ENCODE measurements around the gene NDRG4. TPM values are rescaled to one million over a fixed set of nuclear protein-coding genes. Genes with fewer than 3 reads are reported as not detected.

The NDRG4 gene
- total and polyA plus RNA-seq, 4 donors: 128 to 593 (median 470) TPM

DNA sequence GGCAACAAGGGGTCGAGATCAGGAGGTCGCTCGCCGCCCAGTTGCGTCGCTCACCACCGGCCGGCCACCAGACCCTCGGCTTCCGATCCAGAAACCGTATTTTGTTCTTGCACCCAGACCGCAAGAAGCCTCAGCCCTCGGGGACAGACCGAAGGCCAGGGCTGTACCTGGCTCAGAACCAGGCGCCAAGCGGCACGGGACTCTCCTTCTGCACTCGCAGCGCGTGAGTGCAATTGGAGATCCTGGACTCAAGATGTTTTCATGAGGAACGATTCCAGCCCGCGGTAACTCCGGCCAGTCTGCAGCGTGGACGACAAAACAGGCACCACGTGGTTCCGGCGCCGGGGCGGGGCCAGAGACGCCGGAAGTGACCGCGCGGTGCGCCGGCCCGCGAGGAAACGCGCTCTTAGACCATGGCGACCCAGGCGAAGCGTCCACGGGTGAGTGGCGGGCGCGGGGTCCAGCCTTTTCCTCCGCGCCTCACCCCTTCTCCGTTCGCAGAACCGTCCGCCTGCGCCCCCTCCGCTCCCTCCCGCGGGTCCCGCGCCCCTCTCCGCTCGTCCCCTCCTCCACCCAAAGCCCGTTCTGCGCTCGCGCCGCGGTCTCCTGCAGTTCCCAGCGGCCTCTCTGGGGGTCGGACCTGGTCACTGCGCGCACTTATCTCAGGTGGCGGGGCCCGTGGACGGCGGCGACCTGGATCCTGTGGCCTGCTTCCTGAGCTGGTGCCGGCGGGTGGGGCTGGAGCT is 15.4 kb downstream of the NDRG4 start, which contains the start of gene SETD6:
SETD6 (plus strand) TSS at position 393 of the 746 bp plus-strand sequence; CDS start at position 414, 21 bp downstream.
- peak within 1 kb of the TSS; percentile 77 for H3K4me3 ChIP-seq (ENCODE audit: low read depth, low read length)
- peak in 5 of 6 donors; percentile 72 to 96 (median 82) for DNase-seq (ENCODE audit: low read depth in 4 of 6, low spot score in 6 of 6)
- peaks cover 25% of the 10 kb centered on the region for H3K4me1 ChIP-seq (ENCODE audit: control insufficient read depth, insufficient read depth, low read length)
- no peaks in the 10 kb centered on the region for H3K9me3 ChIP-seq (ENCODE audit: control insufficient read depth, insufficient read depth, low read length)
- peak within 1 kb of the TSS; percentile 67 for H3K27ac ChIP-seq (ENCODE audit: low read depth, low read length)
- WGBS (ENCODE audit: insufficient coverage): under 1% methylated on average over 80 of the region's 80 CpGs
- H3K36me3 ChIP-seq (ENCODE audit: control insufficient read depth, insufficient read depth, low read length): peaks cover 53% of the 10 kb centered on the region
- H3K27me3 ChIP-seq (ENCODE audit: control insufficient read depth, insufficient read depth, low read length): no peaks in the 10 kb centered on the region

DNA sequence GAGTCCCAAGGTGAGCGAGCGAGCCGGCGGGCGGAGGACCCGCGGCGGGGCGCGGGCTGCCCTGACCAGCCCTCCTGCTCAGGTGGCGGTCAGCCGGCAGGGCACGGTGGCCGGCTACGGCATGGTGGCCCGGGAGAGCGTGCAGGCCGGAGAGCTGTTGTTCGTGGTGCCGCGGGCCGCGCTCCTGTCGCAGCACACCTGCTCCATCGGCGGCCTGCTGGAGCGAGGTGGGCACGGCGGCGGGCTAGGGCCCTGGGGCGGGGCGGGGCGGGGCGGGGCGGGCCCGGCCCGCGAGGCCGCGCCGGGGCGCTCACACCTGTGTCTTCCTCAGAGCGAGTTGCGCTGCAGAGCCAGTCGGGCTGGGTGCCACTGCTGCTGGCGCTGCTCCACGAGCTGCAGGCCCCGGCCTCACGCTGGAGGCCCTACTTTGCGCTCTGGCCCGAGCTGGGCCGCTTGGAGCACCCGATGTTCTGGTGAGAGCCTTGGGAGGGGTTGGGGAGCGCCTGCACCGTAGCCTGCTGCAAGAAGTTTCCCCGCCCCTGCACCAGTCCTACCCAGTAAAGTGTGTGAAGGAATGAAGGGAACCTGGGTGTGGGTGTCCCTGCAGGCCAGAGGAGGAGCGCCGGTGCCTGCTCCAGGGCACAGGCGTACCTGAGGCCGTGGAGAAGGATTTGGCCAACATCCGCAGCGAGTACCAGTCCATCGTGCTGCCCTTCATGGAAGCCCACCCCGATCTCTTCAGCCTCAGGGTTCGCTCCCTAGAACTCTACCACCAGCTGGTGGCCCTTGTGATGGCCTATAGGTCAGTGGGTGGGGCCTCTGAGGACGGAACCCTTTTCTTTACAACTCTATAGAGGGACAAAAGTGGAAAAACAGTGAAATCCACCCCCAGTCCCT is 16.2 kb downstream of the NDRG4 start:
- Histone ChIP-seq H3K4me3 (ENCODE audit: low read depth, low read length) (peak overlapping the region; percentile 77), H3K27ac (ENCODE audit: low read depth, low read length) (peak overlapping the region; percentile 67), H3K36me3 (ENCODE audit: control insufficient read depth, insufficient read depth, low read length) (peaks cover 50% of the 10 kb centered on the region), H3K27me3 (ENCODE audit: control insufficient read depth, insufficient read depth, low read length) (no peaks in the 10 kb centered on the region), H3K9me3 (ENCODE audit: control insufficient read depth, insufficient read depth, low read length) (no peaks in the 10 kb centered on the region), H3K4me1 (ENCODE audit: control insufficient read depth, insufficient read depth, low read length) (peaks cover 24% of the 10 kb centered on the region)
- DNase-seq (ENCODE audit: low read depth in 4 of 6, low spot score in 6 of 6): peak in 1 of 6 donors; percentile 24
- WGBS (ENCODE audit: insufficient coverage): 13% methylated on average over 63 of the region's 66 CpGs

DNA sequence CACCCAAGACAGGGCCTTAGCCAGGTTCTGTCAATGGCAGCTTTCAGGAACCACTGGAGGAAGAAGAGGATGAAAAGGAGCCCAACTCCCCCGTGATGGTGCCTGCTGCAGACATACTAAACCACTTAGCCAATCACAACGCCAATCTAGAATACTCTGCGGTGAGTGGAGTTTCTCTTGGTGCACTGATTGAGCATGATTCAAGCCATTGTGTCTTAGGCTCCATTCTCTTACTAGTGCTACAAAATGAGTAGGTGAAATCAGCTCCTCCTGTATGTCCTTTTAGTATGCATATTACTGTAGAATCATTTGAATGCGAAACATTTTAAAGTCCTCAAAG is 16.8 kb downstream of the NDRG4 start:
- Histone ChIP-seq H3K27ac (ENCODE audit: low read depth, low read length) (no peak overlapping the region), H3K27me3 (ENCODE audit: control insufficient read depth, insufficient read depth, low read length) (no peaks in the 10 kb centered on the region), H3K4me3 (ENCODE audit: low read depth, low read length) (no peak overlapping the region), H3K9me3 (ENCODE audit: control insufficient read depth, insufficient read depth, low read length) (no peaks in the 10 kb centered on the region), H3K4me1 (ENCODE audit: control insufficient read depth, insufficient read depth, low read length) (peaks cover 18% of the 10 kb centered on the region), H3K36me3 (ENCODE audit: control insufficient read depth, insufficient read depth, low read length) (peaks cover 48% of the 10 kb centered on the region)
- no peak for DNase-seq (ENCODE audit: low read depth in 4 of 6, low spot score in 6 of 6)
- WGBS (ENCODE audit: insufficient coverage): 80% methylated on average over 1 of the region's 4 CpGs

DNA sequence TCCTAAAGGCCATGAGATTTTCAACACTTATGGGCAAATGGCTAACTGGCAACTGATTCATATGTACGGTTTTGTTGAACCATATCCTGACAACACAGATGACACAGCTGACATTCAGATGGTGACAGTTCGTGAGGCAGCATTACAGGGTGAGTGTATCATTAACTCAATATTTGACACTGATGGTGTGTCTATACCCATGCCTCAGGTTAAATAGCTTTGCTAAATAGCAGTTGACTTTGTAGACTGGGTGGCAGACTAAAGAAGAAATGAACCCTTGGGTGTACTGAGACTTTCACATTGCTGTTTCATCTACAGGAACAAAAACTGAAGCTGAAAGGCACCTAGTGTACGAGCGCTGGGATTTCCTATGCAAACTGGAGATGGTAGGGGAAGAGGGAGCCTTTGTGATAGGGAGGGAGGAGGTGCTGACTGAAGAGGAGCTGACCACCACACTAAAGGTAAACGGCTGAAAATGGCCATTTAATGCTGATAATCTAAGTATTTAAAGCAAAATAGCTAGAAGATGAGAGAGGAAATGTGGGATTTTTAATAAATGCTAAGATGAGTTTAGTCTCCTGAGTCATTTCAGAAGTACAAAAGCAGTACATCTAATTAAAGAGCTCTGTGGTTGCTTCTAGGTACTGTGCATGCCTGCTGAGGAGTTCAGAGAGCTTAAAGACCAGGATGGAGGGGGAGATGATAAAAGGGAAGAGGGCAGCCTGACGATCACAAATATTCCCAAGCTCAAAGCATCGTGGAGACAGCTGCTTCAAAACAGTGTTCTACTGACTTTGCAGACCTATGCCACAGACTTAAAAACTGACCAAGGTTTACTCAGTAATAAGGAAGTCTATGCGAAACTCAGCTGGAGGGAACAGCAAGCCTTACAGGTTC is 18.4 kb downstream of the NDRG4 start:
- DNase-seq (ENCODE audit: low read depth in 4 of 6, low spot score in 6 of 6): no peak
- H3K36me3 ChIP-seq (ENCODE audit: control insufficient read depth, insufficient read depth, low read length): peaks cover 53% of the 10 kb centered on the region
- no peak overlapping the region for H3K4me3 ChIP-seq (ENCODE audit: low read depth, low read length)
- WGBS (ENCODE audit: insufficient coverage): 96% methylated on average over 6 of the region's 8 CpGs
- H3K27ac ChIP-seq (ENCODE audit: low read depth, low read length): no peak overlapping the region
- H3K4me1 ChIP-seq (ENCODE audit: control insufficient read depth, insufficient read depth, low read length): peaks cover 16% of the 10 kb centered on the region
- H3K9me3 ChIP-seq (ENCODE audit: control insufficient read depth, insufficient read depth, low read length): no peaks in the 10 kb centered on the region
- no peaks in the 10 kb centered on the region for H3K27me3 ChIP-seq (ENCODE audit: control insufficient read depth, insufficient read depth, low read length)

DNA sequence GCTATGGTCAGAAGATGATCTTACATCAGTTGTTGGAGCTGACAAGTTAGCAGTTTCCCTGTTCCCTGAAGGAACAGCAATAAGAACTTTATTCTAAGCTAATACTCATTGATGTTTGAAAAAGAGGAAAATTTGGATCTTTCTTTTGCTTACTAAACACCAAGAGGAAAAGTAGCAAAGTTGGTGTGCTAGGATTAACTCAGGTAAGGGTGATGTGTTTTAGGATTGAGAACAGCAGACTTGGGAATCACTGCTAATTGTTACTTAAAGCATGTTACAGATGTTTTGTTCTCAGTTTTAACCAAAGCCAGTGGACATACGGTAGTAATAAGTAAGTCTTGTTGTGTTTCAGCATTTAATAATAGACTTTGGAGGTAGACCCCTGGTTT is 19.0 kb downstream of the NDRG4 start:
- no peak for DNase-seq (ENCODE audit: low read depth in 4 of 6, low spot score in 6 of 6)
- no peak overlapping the region for H3K27ac ChIP-seq (ENCODE audit: low read depth, low read length)
- no peaks in the 10 kb centered on the region for H3K27me3 ChIP-seq (ENCODE audit: control insufficient read depth, insufficient read depth, low read length)

DNA sequence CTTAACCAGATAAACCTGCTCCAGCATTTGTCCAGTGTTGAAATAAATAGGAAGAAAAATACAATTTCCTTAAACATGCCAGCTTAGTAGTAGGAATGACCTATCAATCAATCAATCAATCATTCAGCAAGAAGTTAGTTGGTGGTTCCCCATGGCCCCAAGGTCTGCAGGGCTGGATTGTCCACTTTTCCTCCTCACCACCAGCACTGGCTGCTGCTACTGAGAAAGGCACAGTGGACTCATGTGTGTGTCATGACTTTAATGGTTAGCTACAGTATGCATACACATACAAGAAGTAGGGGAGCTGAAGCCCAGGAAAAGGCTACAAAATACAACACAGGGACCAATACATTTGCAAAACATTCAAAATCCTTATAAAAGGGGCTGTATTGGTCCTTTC is 19.8 kb downstream of the NDRG4 start:
- DNase-seq (ENCODE audit: low read depth in 4 of 6, low spot score in 6 of 6): no peak
- Histone ChIP-seq H3K36me3 (ENCODE audit: control insufficient read depth, insufficient read depth, low read length) (peaks cover 58% of the 10 kb centered on the region), H3K27me3 (ENCODE audit: control insufficient read depth, insufficient read depth, low read length) (no peaks in the 10 kb centered on the region), H3K9me3 (ENCODE audit: control insufficient read depth, insufficient read depth, low read length) (no peaks in the 10 kb centered on the region), H3K4me1 (ENCODE audit: control insufficient read depth, insufficient read depth, low read length) (peaks cover 10% of the 10 kb centered on the region), H3K27ac (ENCODE audit: low read depth, low read length) (no peak overlapping the region), H3K4me3 (ENCODE audit: low read depth, low read length) (no peak overlapping the region)

More for the DNA sequence above, 19.0 kb downstream of the NDRG4 start:
- Histone ChIP-seq H3K9me3 (ENCODE audit: control insufficient read depth, insufficient read depth, low read length) (no peaks in the 10 kb centered on the region), H3K4me3 (ENCODE audit: low read depth, low read length) (no peak overlapping the region), H3K36me3 (ENCODE audit: control insufficient read depth, insufficient read depth, low read length) (peaks cover 56% of the 10 kb centered on the region), H3K4me1 (ENCODE audit: control insufficient read depth, insufficient read depth, low read length) (peaks cover 16% of the 10 kb centered on the region)
- WGBS (ENCODE audit: insufficient coverage): no CpG with 5 or more reads among the region's 1 CpG

DNA sequence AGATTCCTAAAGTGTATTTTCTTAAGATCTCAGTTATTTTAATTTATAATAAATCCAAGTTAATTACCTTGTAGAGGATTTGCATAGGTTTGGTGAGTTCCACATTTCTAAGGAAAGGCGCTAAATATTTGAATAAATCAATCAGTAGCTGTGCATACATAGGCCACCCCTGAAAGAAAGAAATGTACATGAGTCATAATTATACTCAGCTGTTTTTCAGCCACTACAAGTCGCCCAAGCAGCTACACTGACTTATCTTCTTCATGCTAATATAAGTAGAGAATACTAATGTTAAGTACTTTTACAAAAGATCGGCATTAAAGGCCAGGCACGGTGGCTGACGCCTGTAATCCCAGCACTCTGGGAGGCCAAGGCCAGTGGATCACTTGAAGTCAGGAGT is 30.2 kb downstream of the NDRG4 start:
- Histone ChIP-seq H3K9me3 (ENCODE audit: control insufficient read depth, insufficient read depth, low read length) (no peaks in the 10 kb centered on the region), H3K27me3 (ENCODE audit: control insufficient read depth, insufficient read depth, low read length) (no peaks in the 10 kb centered on the region), H3K4me3 (ENCODE audit: low read depth, low read length) (no peak overlapping the region), H3K36me3 (ENCODE audit: control insufficient read depth, insufficient read depth, low read length) (peaks cover 52% of the 10 kb centered on the region), H3K27ac (ENCODE audit: low read depth, low read length) (no peak overlapping the region), H3K4me1 (ENCODE audit: control insufficient read depth, insufficient read depth, low read length) (no peaks in the 10 kb centered on the region)
- DNase-seq (ENCODE audit: low read depth in 4 of 6, low spot score in 6 of 6): no peak
- WGBS (ENCODE audit: insufficient coverage): 96% methylated on average over 3 of the region's 5 CpGs

DNA sequence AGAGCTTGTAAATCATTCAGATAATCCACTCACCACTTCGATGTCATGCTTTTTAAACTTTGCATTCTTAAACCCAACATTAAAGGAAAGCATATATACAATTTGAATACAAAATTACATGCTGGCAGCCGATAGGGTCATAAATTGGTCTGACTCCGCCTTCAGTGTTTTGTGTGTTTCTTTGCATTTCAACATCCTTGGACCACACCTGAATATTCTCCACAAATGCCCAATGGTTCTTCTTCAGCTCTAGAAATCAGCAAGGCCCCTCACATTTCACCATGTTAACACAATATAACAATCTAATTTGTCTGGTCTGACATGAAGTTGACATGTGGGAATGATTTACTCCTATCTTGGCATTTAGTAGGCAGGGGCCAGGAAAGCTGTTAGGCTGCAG is 32.5 kb downstream of the NDRG4 start:
- WGBS (ENCODE audit: insufficient coverage): 90% methylated on average over 3 of the region's 3 CpGs
- H3K36me3 ChIP-seq (ENCODE audit: control insufficient read depth, insufficient read depth, low read length): peaks cover 48% of the 10 kb centered on the region

DNA sequence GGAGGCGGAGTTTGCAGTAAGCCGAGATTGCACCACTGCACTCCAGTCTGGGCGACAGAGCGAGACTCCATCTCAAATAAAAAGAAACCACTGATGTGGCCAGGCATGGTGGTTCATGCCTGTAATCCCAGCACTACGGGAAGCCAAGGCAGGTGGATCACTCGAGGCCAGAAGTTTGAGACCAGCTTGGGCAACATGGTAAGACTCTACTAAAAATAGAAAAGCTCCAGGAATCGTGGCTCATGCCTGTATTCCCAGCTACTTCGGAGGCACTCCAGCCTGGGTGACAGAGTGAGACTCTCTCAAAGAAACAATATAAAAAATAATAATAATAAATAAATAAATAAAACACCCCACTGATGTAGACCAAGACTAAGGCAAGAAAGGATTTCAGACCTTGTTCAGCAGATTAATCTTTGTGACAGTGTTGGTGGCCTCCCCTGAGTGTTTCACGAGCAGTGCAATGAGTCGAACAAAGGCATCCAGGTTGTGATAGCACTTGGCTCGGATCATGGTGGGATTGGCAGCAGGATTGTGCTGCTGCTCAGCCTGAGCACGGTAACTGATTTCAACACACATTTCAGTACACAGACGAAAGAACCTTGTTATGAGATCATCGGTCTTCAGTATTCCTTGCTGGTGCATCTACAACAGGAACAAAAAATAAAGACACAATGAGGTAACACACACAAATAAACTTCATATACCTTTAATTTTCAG is 34.0 kb downstream of the NDRG4 start:
- Histone ChIP-seq H3K9me3 (ENCODE audit: control insufficient read depth, insufficient read depth, low read length) (no peaks in the 10 kb centered on the region), H3K4me1 (ENCODE audit: control insufficient read depth, insufficient read depth, low read length) (no peaks in the 10 kb centered on the region), H3K27me3 (ENCODE audit: control insufficient read depth, insufficient read depth, low read length) (no peaks in the 10 kb centered on the region), H3K27ac (ENCODE audit: low read depth, low read length) (no peak overlapping the region), H3K4me3 (ENCODE audit: low read depth, low read length) (no peak overlapping the region), H3K36me3 (ENCODE audit: control insufficient read depth, insufficient read depth, low read length) (peaks cover 46% of the 10 kb centered on the region)
- DNase-seq (ENCODE audit: low read depth in 4 of 6, low spot score in 6 of 6): no peak
- 90% methylated on average over 11 of the region's 14 CpGs for WGBS (ENCODE audit: insufficient coverage)

More for the DNA sequence above, 32.5 kb downstream of the NDRG4 start:
- Histone ChIP-seq H3K27me3 (ENCODE audit: control insufficient read depth, insufficient read depth, low read length) (no peaks in the 10 kb centered on the region), H3K4me1 (ENCODE audit: control insufficient read depth, insufficient read depth, low read length) (no peaks in the 10 kb centered on the region), H3K9me3 (ENCODE audit: control insufficient read depth, insufficient read depth, low read length) (no peaks in the 10 kb centered on the region), H3K4me3 (ENCODE audit: low read depth, low read length) (no peak overlapping the region), H3K27ac (ENCODE audit: low read depth, low read length) (no peak overlapping the region)
- no peak for DNase-seq (ENCODE audit: low read depth in 4 of 6, low spot score in 6 of 6)

All from spinal cord (tissue), 10 donors.